GM18502 (cell line): Measurements from ENCODE around the gene HS6ST3.

Experiments
- ATAC-seq: cut with Tn5 transposase; IDR thresholded peaks from one replicate; pipeline ENCODE4 v1.9.1; 2021; ENCODE audit warnings: mild to moderate bottlenecking; ENCODE audit not compliant: unreplicated experiment, poor library complexity

Gene HS6ST3

DNA sequence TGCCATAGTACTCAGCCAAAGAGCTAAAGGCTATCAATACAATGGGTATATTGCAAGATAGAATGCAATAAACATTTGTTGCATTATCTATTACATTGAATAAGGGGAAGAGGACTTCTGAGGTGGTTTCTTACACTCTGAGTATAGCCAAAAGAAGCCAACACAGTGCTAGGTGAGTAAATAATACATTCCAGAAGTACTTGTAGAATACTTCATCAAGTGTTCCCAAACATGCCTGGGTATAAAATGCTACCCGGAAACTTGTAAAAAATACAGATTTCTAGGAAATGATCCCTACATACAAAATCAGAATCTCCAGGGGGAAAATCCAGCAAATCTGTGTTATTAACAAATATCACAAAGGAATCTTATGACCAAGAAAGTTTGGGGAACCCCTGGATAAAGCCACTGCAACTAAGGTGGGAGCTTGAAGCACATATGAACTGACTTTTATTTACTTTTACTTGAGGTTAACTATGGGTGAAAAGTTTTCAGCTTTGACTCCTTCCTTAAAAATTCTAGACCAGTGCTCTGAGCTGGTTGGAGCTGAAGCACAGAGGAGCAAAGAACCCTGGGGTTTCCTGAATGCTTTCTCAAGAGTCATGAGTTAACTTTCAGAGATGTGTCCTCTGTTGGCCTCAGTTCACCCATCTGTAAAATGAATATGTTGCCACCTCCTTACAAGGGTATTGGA lies 768.4 kb downstream of the HS6ST3 start:
- ATAC-seq: no peak

- no peak for ATAC-seq
Observed at GRCh38 chr13:96860882-96861281, 771.0 kb downstream of the HS6ST3 start.

DNA sequence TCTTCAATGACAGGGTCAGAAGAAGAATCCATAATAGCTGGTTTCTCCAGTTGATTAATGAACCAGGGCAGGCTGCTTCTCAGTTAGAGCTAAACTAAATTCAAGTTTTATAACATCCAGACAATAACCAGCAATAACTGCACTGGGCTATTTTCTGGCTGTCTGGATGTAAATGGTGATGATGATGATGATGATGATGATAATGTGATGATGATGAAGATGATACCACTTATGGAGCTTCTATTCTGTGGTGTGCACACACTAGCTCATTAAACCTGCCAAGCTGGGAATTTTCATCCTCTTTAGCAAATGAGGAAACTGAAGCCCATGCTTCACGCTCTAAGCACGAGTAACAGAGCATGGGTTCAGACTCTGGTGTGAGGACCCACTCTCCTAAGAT lies 772.2 kb downstream of the HS6ST3 start:
- no peak for ATAC-seq

- ATAC-seq: no peak
Observed at GRCh38 chr13:96862999-96863398, 773.1 kb downstream of the HS6ST3 start.

DNA sequence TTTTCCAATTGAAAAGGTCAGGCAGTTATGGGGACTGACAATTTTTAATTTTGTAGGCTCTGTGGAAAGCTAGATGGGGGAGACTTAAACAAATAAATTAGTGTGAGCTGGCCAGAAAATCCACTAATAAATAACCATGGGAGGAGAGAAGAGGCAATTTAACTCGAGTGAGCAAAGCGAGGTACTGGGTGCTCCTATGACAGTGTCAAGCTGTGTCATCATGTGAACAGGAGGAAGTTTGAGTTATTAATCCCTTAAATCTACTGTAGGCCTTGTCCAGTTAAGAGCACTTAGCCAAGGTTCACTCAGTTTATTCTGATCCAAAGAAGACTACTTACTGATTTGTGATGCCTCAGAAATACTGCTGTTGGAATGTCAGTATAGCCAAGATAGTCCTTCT lies 781.6 kb downstream of the HS6ST3 start:
- no peak for ATAC-seq

DNA sequence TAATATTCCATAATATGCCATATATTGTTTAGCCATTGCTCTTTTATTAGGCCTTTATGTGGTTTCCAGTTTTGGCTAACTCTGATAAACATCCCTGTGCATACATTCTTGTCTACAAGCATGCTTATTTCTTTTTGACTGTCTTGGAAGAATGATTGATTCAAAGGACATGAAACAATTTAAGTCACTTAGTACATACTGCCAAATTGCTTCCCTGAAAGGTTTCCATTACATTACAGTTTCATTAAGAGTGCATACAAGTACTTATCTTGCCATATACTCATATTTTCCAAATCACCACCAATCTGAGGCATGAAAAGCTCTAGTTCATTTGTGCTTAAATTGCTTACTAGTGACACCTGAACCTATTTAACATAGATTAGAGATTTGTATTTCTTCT lies 790.5 kb downstream of the HS6ST3 start:
- no peak for ATAC-seq
